Effector memory CD4-positive, alpha-beta T cell (primary cell): ENCODE measurements around the gene ABCB8.
A peak's percentile ranks its signal among the peaks of the same experiment; 100 is the strongest.

Source experiments
- DNase-seq, 3 donors: peaks; one replicate each; pipeline ENCODE4 v3.0.0-alpha.2; 2020
- H3K27ac ChIP-seq: 2 replicates; pipeline ENCODE4 v1.7.0; 2013; ENCODE audit warnings: mild to moderate bottlenecking, low read length, moderate library complexity; ENCODE audit not compliant: insufficient read depth, poor library complexity, severe bottlenecking
- H3K27me3 ChIP-seq: replicated peaks from 2 replicates; pipeline ENCODE4 v1.7.0; 2013; ENCODE audit warnings: mild to moderate bottlenecking, low read length; ENCODE audit not compliant: insufficient read depth, control insufficient read depth, poor library complexity, severe bottlenecking
- H3K36me3 ChIP-seq: 2 replicates; pipeline ENCODE4 v1.7.0; 2013; ENCODE audit warnings: mild to moderate bottlenecking, low read length, moderate library complexity; ENCODE audit not compliant: control insufficient read depth, insufficient read depth
- H3K4me1 ChIP-seq: 2 replicates; pipeline ENCODE4 v1.7.0; 2013; ENCODE audit warnings: low read length, mild to moderate bottlenecking; ENCODE audit not compliant: control insufficient read depth, insufficient read depth, poor library complexity, severe bottlenecking
- H3K4me3 ChIP-seq: 2 replicates; pipeline ENCODE4 v1.7.0; 2013; ENCODE audit warnings: low read length, low read depth, mild to moderate bottlenecking; ENCODE audit not compliant: insufficient read depth, poor library complexity, severe bottlenecking
- H3K9me3 ChIP-seq: 2 replicates; pipeline ENCODE4 v1.7.0; 2013; ENCODE audit warnings: mild to moderate bottlenecking, low read length, moderate library complexity; ENCODE audit not compliant: control insufficient read depth

ABCB8 gene

DNA sequence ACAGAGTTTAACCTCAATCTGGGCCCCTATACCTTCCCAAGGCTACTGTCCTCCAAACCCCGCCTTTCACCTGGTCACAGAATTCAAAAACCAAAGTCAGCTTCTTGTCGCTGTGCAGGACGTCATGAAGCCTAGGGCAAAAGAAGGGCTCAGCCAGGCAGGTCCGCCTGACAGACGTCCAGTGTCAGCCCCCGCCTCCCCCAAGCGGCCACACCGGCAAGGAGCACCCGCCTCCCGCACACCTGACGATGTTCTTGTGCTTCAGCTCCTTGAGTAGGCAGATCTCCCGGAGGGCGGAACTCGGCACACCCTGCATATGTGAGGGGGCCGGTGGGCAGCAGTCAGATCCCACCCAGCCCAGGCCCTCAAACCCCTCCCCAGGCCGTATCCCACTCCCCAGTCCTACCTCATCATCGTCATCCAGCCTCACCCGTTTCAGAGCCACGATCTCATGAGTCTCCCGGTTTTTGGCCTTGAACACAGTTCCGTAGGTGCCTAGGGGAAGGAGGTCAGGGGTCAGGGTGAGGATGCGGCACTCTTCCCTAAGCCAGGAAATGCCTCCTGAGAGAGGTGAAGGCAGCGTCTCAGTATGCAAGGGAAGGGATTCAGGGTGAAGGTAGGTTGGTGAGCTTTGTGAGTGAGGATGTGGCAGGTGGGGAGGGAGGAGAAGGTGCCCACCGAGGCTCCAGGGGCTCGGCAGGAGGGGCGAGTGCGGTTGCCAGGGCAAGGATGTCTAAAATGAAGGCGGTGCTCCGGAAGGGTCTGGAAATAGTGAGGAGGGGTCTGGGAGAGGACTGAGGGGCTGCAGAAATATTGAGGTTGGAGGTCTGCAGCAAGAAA, 28.6 kb downstream of the ABCB8 start:
- Histone ChIP-seq H3K4me3 (peak overlapping the region; percentile 66), H3K4me1 (peaks cover 29% of the 10 kb centered on the region), H3K9me3 (no peaks in the 10 kb centered on the region), H3K27ac (no peak overlapping the region), H3K36me3 (no peaks in the 10 kb centered on the region), H3K27me3 (no peaks in the 10 kb centered on the region)
- no peak for DNase-seq

- H3K4me1 ChIP-seq: peaks cover 29% of the 10 kb centered on the region
- no peaks in the 10 kb centered on the region for H3K9me3 ChIP-seq
These were observed 29.3 kb downstream of the ABCB8 start, which contains the start of gene CDK5 for GRCh38 chr7:151057506-151057988. TSS of gene CDK5 (minus strand) at chr7:151057897. CDS start at chr7:151057848, 49 bp downstream.

GRCh38 chr7:151057989-151058780, 29.9 kb downstream of the ABCB8 start:
- H3K4me1 ChIP-seq: peaks cover 29% of the 10 kb centered on the region

More at GRCh38 chr7:151057506-151057988, 29.3 kb downstream of the ABCB8 start, which contains the start of gene CDK5:
- no peaks in the 10 kb centered on the region for H3K27me3 ChIP-seq
- peak within 1 kb of the TSS; percentile 66 for H3K4me3 ChIP-seq
- H3K36me3 ChIP-seq: peaks cover 2% of the 10 kb centered on the region
- peak within 1 kb of the TSS; percentile 77 for H3K27ac ChIP-seq
- DNase-seq: no peak

GRCh38 chr7:151058781-151059366, 30.6 kb downstream of the ABCB8 start:
- Histone ChIP-seq H3K36me3 (peaks cover 5% of the 10 kb centered on the region), H3K4me3 (peak overlapping the region; percentile 66), H3K27me3 (no peaks in the 10 kb centered on the region), H3K4me1 (peaks cover 29% of the 10 kb centered on the region), H3K9me3 (no peaks in the 10 kb centered on the region), H3K27ac (peak overlapping the region; percentile 77)
- DNase-seq: no peak

More at GRCh38 chr7:151057989-151058780, 29.9 kb downstream of the ABCB8 start:
- Histone ChIP-seq H3K36me3 (peaks cover 3% of the 10 kb centered on the region), H3K9me3 (no peaks in the 10 kb centered on the region), H3K27ac (peak overlapping the region; percentile 77), H3K4me3 (peak overlapping the region; percentile 66), H3K27me3 (no peaks in the 10 kb centered on the region)
- peak; percentile 92 to 97 (median 97) for DNase-seq

GRCh38 chr7:151059367-151060112, 31.3 kb downstream of the ABCB8 start, which contains the start of gene SLC4A2:
TSS of gene SLC4A2 (plus strand) at chr7:151059589. CDS start at chr7:151061988, 2,399 bp downstream.
- peak; percentile 32 to 56 (median 53) for DNase-seq
- no peaks in the 10 kb centered on the region for H3K27me3 ChIP-seq
- H3K9me3 ChIP-seq: no peaks in the 10 kb centered on the region
- H3K36me3 ChIP-seq: peaks cover 10% of the 10 kb centered on the region
- H3K4me3 ChIP-seq: peak within 1 kb of the TSS; percentile 66
- peak within 1 kb of the TSS; percentile 77 for H3K27ac ChIP-seq
- peaks cover 29% of the 10 kb centered on the region for H3K4me1 ChIP-seq

DNA sequence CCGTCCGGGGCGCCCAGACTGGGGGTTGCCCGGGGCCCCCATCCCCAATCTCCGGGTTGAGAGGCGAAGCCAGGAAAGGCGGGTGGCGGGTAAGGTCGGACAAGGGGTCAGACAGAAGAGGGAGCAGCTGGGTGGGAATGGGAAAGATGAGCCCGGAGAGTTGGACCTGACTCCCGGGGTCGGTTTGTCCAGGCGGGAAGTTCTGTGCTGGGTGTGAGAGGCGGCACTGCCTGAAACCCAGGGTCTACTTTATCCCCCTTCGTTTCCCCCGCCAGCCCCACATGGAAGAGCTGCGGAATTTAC, 31.8 kb downstream of the ABCB8 start:
- Histone ChIP-seq H3K4me1 (peaks cover 29% of the 10 kb centered on the region), H3K9me3 (no peaks in the 10 kb centered on the region), H3K27ac (peak overlapping the region; percentile 77), H3K27me3 (no peaks in the 10 kb centered on the region), H3K36me3 (peaks cover 16% of the 10 kb centered on the region), H3K4me3 (peak overlapping the region; percentile 66)
- no peak for DNase-seq

- H3K4me3 ChIP-seq: peak overlapping the region; percentile 66
- DNase-seq: no peak
- H3K36me3 ChIP-seq: peaks cover 19% of the 10 kb centered on the region
- peaks cover 29% of the 10 kb centered on the region for H3K4me1 ChIP-seq
- no peaks in the 10 kb centered on the region for H3K9me3 ChIP-seq
- H3K27me3 ChIP-seq: no peaks in the 10 kb centered on the region
- H3K27ac ChIP-seq: peak overlapping the region; percentile 19
These were observed 32.4 kb downstream of the ABCB8 start for GRCh38 chr7:151060416-151061212.

DNA sequence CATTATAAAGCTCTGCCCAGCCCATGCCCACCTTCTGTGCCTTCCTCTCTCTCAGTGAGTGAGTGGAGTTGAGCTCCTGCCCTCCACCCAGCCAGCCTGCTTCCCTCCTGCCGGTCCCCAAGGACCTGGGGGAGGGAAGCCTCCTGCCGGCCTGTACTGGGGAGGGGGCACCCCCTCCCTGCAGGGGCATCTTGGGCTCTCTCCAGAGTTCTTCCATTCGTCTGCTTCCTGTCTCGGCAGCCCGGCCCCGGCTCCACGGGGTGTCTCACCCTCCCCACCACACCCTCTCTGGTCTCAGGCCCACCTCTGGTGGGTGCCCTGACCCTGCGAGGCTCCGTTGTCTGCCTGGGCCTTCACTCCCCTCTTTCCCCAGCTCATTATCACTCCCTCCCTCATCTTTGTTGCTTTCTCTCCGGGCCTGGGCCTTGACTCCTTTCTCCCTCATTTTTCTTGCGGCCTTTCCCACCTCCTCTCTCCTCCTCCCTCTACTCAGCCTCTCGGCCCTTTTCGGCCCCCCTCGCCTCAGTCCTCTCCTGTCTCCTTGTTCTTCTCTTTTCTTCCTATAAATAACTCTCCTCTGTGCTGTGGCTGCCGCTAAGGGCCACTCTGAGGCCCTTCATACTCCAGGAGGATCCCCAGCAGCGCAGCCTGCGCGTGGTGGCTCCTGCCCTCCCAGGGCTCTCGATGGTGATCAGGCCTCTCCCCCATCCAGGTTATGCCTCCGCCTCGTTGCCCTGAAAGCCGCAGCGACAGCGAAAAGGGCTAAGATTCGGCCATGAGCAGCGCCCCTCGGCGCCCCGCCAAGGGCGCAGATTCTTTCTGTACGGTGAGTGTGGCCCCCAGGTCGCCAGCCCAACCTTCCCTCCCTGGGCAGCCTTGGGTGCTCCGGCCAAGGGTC, 33.2 kb downstream of the ABCB8 start:
- peaks cover 29% of the 10 kb centered on the region for H3K4me1 ChIP-seq
- no peak overlapping the region for H3K27ac ChIP-seq
- no peaks in the 10 kb centered on the region for H3K9me3 ChIP-seq
- no peak overlapping the region for H3K4me3 ChIP-seq
- H3K27me3 ChIP-seq: no peaks in the 10 kb centered on the region
- DNase-seq: no peak
- peaks cover 22% of the 10 kb centered on the region for H3K36me3 ChIP-seq
